SH-SY5Y (cell line): ENCODE results near the gene GSK3B.

ENCODE experiments used
- GATA2 ChIP-seq: IDR thresholded peaks from 2 replicates; pipeline ENCODE4 v1.6.1; 2011; ENCODE audit warnings: mild to moderate bottlenecking, low read depth, low read length
- GATA3 ChIP-seq: IDR thresholded peaks from 2 replicates; pipeline ENCODE4 v1.6.1; 2011; ENCODE audit warnings: low read depth, mild to moderate bottlenecking, low read length, moderate library complexity

DNA sequence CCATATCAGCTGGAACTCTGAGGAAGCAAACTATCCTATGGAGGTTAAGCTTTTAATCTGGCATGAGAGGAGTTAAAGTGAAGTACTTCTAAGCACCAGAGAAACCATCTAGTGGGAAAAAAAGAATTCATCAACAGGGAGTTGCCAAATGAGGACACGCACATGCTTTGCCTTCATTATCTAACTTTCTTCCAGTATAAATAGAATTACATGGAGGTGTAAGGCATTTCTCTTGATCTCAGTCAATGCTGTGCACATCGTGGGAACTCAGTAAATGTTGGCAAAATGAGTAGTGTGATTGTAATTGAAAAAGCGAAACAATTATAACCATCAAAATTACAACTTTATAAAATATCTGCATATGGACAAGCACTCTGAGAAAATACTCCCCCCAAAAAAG lies 8.0 kb upstream of the GSK3B start:
- TF ChIP-seq GATA2 (no peak), GATA3 (no peak)
